H1 (cell line): Measurements from ENCODE around the gene ARNT2. TPM values are rescaled to one million over a fixed set of nuclear protein-coding genes. Genes with fewer than 3 reads are reported as not detected.

Source experiments
- CTCF ChIA-PET: fragments of 300-600 bp; sonication (Branson Sonifier 250); formaldehyde crosslinking; loops from one replicate; lab custom pipeline; 2021; ENCODE audit not compliant: partially characterized antibody; lab: Charles Lee
- POLR2A ChIA-PET: fragments of 300-600 bp; sonication (Branson Sonifier 250); formaldehyde crosslinking; loops from one replicate; lab custom pipeline; 2021; ENCODE audit warnings: inconsistent platforms; ENCODE audit not compliant: partially characterized antibody; lab: Charles Lee
- DNase-seq, 2 experiments: peaks; one replicate each; pipeline versions ENCODE4 v3.0.0 to v3.0.0-alpha.2; 2010 to 2022; ENCODE audit warnings: low spot score in 2 of 2, low read depth in 1 of 2, mixed read lengths in 1 of 2
- FAIRE-seq: peaks from 2 replicates; lab custom pipeline; 2011; peaks lifted over from hg19 to GRCh38; lab: Jason Lieb, UNC
- H2AFZ ChIP-seq: 2 replicates; pipeline ENCODE4 v1.8.1; 2012; ENCODE audit warnings: low read length, inconsistent platforms
- H2AK5ac ChIP-seq: 2 replicates; pipeline ENCODE4 v1.6.1; 2013; ENCODE audit warnings: low read depth, low read length
- H2BK120ac ChIP-seq: replicated peaks from 2 replicates; pipeline ENCODE3; 2013; ENCODE audit warnings: low read depth, low read length, inconsistent platforms
- H2BK12ac ChIP-seq: 2 replicates; pipeline ENCODE4 v1.6.1; 2013; ENCODE audit warnings: low read depth, low read length
- H2BK15ac ChIP-seq: 2 replicates; pipeline ENCODE4 v1.6.1; 2013; ENCODE audit warnings: low read length
- H2BK20ac ChIP-seq: 2 replicates; pipeline ENCODE4 v1.6.1; 2013; ENCODE audit warnings: low read length
- H2BK5ac ChIP-seq: 2 replicates; pipeline ENCODE4 v1.6.1; 2013; ENCODE audit warnings: low read depth, low read length
- H3K14ac ChIP-seq: 2 replicates; pipeline ENCODE4 v1.6.1; 2013; ENCODE audit warnings: inconsistent platforms; ENCODE audit not compliant: insufficient read length
- H3K18ac ChIP-seq: 2 replicates; pipeline ENCODE4 v1.6.1; 2013; ENCODE audit warnings: low read length; ENCODE audit errors: extremely low read depth
- H3K23ac ChIP-seq: 2 replicates; pipeline ENCODE4 v1.6.1; 2013; ENCODE audit warnings: inconsistent platforms; ENCODE audit not compliant: insufficient read length
- H3K23me2 ChIP-seq: 2 replicates; pipeline ENCODE4 v1.6.1; 2013; ENCODE audit warnings: low read depth, low read length
- H3K27ac ChIP-seq: 2 replicates; pipeline ENCODE4 v1.6.1; 2011; ENCODE audit warnings: low read depth, low read length, inconsistent platforms
- H3K27me3 ChIP-seq, 4 experiments: replicated peaks in 1 of 4; 1 replicate in 1 of 4; 2 replicates in 3 of 4; pipeline versions ENCODE4 v1.6.1 to v1.8.1; 2011 to 2013; ENCODE audit warnings: low read length in 3 of 4, mild to moderate bottlenecking in 3 of 4, inconsistent platforms in 2 of 4, mixed read lengths in 2 of 4, moderate library complexity in 1 of 4; ENCODE audit not compliant: control insufficient read depth in 3 of 4, insufficient read depth in 3 of 4; ENCODE audit errors: extremely low read depth in 1 of 4
- H3K36me3 ChIP-seq, 4 experiments: 2 replicates each; pipeline versions ENCODE4 v1.6.1 to v1.8.1; 2011 to 2013; ENCODE audit warnings: mild to moderate bottlenecking in 4 of 4, low read length in 3 of 4, moderate library complexity in 2 of 4, control low read depth in 1 of 4, inconsistent platforms in 1 of 4; ENCODE audit not compliant: insufficient read depth in 4 of 4, control insufficient read depth in 2 of 4
- H3K4ac ChIP-seq: replicated peaks from 2 replicates; pipeline ENCODE3; 2013; ENCODE audit warnings: low read length, low read depth, mixed read lengths, inconsistent platforms; ENCODE audit not compliant: insufficient read length
- H3K4me1 ChIP-seq, 4 experiments: replicated peaks in 1 of 4; 1 replicate in 1 of 4; 2 replicates in 3 of 4; pipeline versions ENCODE4 v1.6.1 to v1.8.1; 2011 to 2013; ENCODE audit warnings: low read length in 3 of 4, inconsistent platforms in 2 of 4, mixed read lengths in 1 of 4; ENCODE audit not compliant: insufficient read depth in 4 of 4, control insufficient read depth in 3 of 4
- H3K4me2 ChIP-seq, 2 experiments: 2 replicates each; pipeline versions ENCODE4 v1.6.1 to v1.8.1; 2011 to 2013; ENCODE audit warnings: low read depth in 2 of 2, low read length in 2 of 2, control low read depth in 1 of 2, inconsistent platforms in 1 of 2, mild to moderate bottlenecking in 1 of 2; ENCODE audit not compliant: insufficient read depth in 1 of 2
- H3K4me3 ChIP-seq, 4 experiments: fragments of 200-600, 300-600 bp in 1 of 4; sonication (generic), shearing (Covaris generic), sonication (Bioruptor Twin) in 1 of 4; 2 replicates each; pipeline versions ENCODE4 v1.5.1 to v1.8.1; 2011 to 2016; ENCODE audit warnings: low read length in 4 of 4, low read depth in 3 of 4, control low read depth in 2 of 4, inconsistent platforms in 2 of 4, mild to moderate bottlenecking in 2 of 4, mixed read lengths in 1 of 4, moderate library complexity in 1 of 4; ENCODE audit not compliant: insufficient read depth in 2 of 4; ENCODE audit errors: extremely low read depth in 1 of 4
- H3K56ac ChIP-seq: replicated peaks from 2 replicates; pipeline ENCODE3; 2013; ENCODE audit warnings: low read depth, mild to moderate bottlenecking, mixed read lengths, low read length, inconsistent platforms; ENCODE audit not compliant: insufficient read length
- H3K79me1 ChIP-seq: 2 replicates; pipeline ENCODE4 v1.6.1; 2013; ENCODE audit warnings: low read depth, low read length, control low read depth
- H3K79me2 ChIP-seq, 2 experiments: 2 replicates each; pipeline versions ENCODE4 v1.6.1 to v1.8.1; 2012 to 2013; ENCODE audit warnings: low read length in 2 of 2, mild to moderate bottlenecking in 2 of 2, inconsistent platforms in 1 of 2; ENCODE audit not compliant: insufficient read depth in 2 of 2, control insufficient read depth in 1 of 2
- H3K9ac ChIP-seq, 4 experiments: replicated peaks in 1 of 4; 1 replicate in 1 of 4; 2 replicates in 3 of 4; pipeline versions ENCODE4 v1.6.1 to v1.8.1; 2011 to 2013; ENCODE audit warnings: low read depth in 3 of 4, low read length in 3 of 4, control low read depth in 2 of 4, mild to moderate bottlenecking in 2 of 4, moderate library complexity in 2 of 4, inconsistent platforms in 1 of 4; ENCODE audit errors: extremely low read depth in 1 of 4
- H3K9me3 ChIP-seq, 2 experiments: 2 replicates each; pipeline versions ENCODE4 v1.6.1 to v1.8.1; 2012 to 2013; ENCODE audit warnings: mild to moderate bottlenecking in 2 of 2, moderate library complexity in 2 of 2, control low read depth in 1 of 2, inconsistent platforms in 1 of 2, low read depth in 1 of 2, low read length in 1 of 2, mixed read lengths in 1 of 2; ENCODE audit not compliant: insufficient read depth in 2 of 2
- H4K20me1 ChIP-seq, 2 experiments: replicated peaks in 1 of 2; 2 replicates each; pipeline versions ENCODE3 to v1.8.1; 2011 to 2013; ENCODE audit warnings: inconsistent platforms in 2 of 2, low read length in 2 of 2, mild to moderate bottlenecking in 1 of 2; ENCODE audit not compliant: insufficient read depth in 2 of 2, control insufficient read depth in 1 of 2
- H4K5ac ChIP-seq: 2 replicates; pipeline ENCODE4 v1.6.1; 2013; ENCODE audit warnings: low read length, low read depth, mixed read lengths, inconsistent platforms; ENCODE audit not compliant: insufficient read length
- H4K8ac ChIP-seq: 2 replicates; pipeline ENCODE4 v1.8.0; 2013; ENCODE audit warnings: mild to moderate bottlenecking, moderate library complexity, low read length, inconsistent platforms; ENCODE audit not compliant: insufficient read depth; ENCODE audit errors: extremely low read depth
- H4K91ac ChIP-seq: replicated peaks from 2 replicates; pipeline ENCODE3; 2013; ENCODE audit warnings: low read length, mixed read lengths, inconsistent platforms; ENCODE audit not compliant: insufficient read length
- CBX5 ChIP-seq: fragments of 300-800, 300-1000 bp; sonication (generic); IDR thresholded peaks from 2 replicates; pipeline ENCODE4 v1.7.1; 2016; ENCODE audit warnings: antibody characterized with exemption, low read length, low read depth
- USF2 ChIP-seq: IDR thresholded peaks from 2 replicates; pipeline ENCODE4 v1.6.1; 2011; ENCODE audit warnings: low read length, improper control_type of control experiment
- WGBS, 2 experiments: shearing (Covaris generic) in 1 of 2; methylation state at CpG; one replicate each; pipeline versions ENCODE4 v1.1.6 to v1.1.7; 2013 to 2015; ENCODE audit warnings: low lambda C conversion rate in 2 of 2, mixed read lengths in 2 of 2, inconsistent platforms in 1 of 2, low coverage in 1 of 2, missing lambda C conversion rate in 1 of 2; ENCODE audit not compliant: insufficient replicate concordance in 2 of 2, insufficient coverage in 1 of 2, insufficient read length in 1 of 2; ENCODE audit errors: extremely low coverage in 1 of 2, missing lambda C conversion rate in 1 of 2; 5-methylcytosine and 5-hydroxymethylcytosine counted together
- polyA plus RNA-seq, 7 experiments: library from polyadenylated mRNA; depleted of rRNA in 3 of 7; stranded (reverse) in 5 of 7; unstranded in 2 of 7; fragments of >200 nt in 5 of 7; fragments of 200-250 nt in 2 of 7; gene quantifications; 1 replicate in 5 of 7; 2 replicates in 1 of 7; 4 replicates in 1 of 7; pipeline versions ENCODE4 v1.2.1 to v1.2.3, GENCODE V29; 2011 to 2013; ENCODE audit warnings: missing spikeins in 2 of 7, mixed read lengths in 2 of 7
- total RNA-seq: library from RNA; stranded (reverse); fragmentation: NEBNext Ultra II Directional; extraction: Animal tissue kit (Norgen Biotek cat#: 25700); gene quantifications from 2 replicates; pipeline ENCODE4 v1.2.1, GENCODE V29; 2021

ARNT2 gene
- total and polyA plus RNA-seq, 2 of the 8 experiments (the other 6 are each of a cell fraction or from before 2014, with no cell fraction given) = 9.5 to 14.6 TPM

GRCh38 chr15:80479191-80479590, 75.0 kb downstream of the ARNT2 start:
- Histone ChIP-seq H3K56ac (no peak overlapping the region), H3K4me2 (no peak overlapping the region), H3K79me1 (no peaks in the 10 kb centered on the region; the same call in 1 of the 2 replicates), H4K5ac (no peak overlapping the region), H3K18ac (0 out of 2 replicates have a peak overlapping the region, but pooled peaks have one; percentile 36), H3K9ac (no peak overlapping the region), H3K36me3 (peaks cover 0 to 19% (median 8%) of the 10 kb centered on the region in 4 experiments; a peak in 5 of 8 replicates), H3K9me3 (peaks cover 0 to 8% of the 10 kb centered on the region in 2 experiments; a peak in 2 of 4 replicates), H2BK120ac (no peak overlapping the region), H4K8ac (no peak overlapping the region), H2BK15ac (no peak overlapping the region), H4K20me1 (no peaks in the 10 kb centered on the region), H3K23me2 (no peaks in the 10 kb centered on the region), H2BK20ac (no peak overlapping the region; the same call in 1 of the 2 replicates), H2BK5ac (peak overlapping the region; percentile 72; the same call in 1 of the 2 replicates), H2AK5ac (no peak overlapping the region), H3K4me3 (no peak overlapping the region), H2AFZ (no peak overlapping the region), H2BK12ac (0 out of 2 replicates have a peak overlapping the region, but pooled peaks have one; percentile 43), H3K27me3 (no peaks in the 10 kb centered on the region), H3K14ac (no peak overlapping the region), H3K79me2 (no peaks in the 10 kb centered on the region), H3K23ac (no peak overlapping the region), H3K4me1 (peaks cover under 1 to 12% (median 10%) of the 10 kb centered on the region in 4 experiments), H3K4ac (no peak overlapping the region), H4K91ac (no peak overlapping the region), H3K27ac (no peak overlapping the region)
- ChIA-PET POLR2A (interaction anchor here (0.7 to 1.2 kb wide), 3 partner anchors 11 to 282 kb away, joined by 3 to 4 read pairs (median 3); no protein-coding TSS in a partner anchor), CTCF (interaction anchor here (0.6 to 21.1 kb wide), 9 partner anchors 8 to 299 kb away, joined by 3 to 187 read pairs (median 3); no protein-coding TSS in a partner anchor)
- FAIRE-seq (no peak), DNase-seq (no peak)
- 100% methylated on average over 1 of the region's 1 CpG; no CpG with 5 or more reads in 1 of the 2 experiments for WGBS, 2 experiments
- no peak for TF ChIP-seq USF2
- no peak for TF ChIP-seq CBX5
